Measurements from ENCODE around the gene PHOX2A.
"Not testable (repeated sequence)": the region's sequence is repeated elsewhere in the genome, so short reads cannot be mapped to it uniquely, and the experiment has no call there.

Gene PHOX2A

DNA sequence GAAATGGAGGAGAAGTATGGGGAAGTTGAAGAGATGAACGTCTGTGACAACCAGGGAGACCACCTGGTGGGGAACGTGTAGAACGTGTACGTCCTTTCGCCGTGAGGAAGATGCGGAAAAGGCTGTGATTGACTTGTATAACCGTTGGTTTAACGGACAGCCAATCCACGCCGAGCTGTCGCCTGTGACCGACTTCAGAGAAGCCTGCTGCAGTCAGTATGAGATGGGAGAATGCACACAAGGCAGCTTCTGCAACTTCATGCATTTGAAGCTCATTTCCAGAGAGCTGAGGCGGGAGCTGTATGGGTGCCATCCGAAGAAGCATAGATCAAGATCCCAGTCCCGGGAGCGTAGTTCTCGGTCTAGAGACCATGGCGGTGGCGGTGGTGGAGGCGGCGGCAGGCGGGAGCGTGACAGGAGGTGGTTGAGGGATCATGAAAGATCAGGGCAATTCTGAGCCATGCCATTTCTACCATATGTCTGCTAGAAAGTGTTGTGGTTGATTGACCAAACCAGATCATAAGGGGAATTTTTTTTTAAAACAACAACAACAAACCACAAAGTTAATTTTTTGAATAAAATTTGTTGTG, 36.8 kb upstream of the PHOX2A start:
- no peak for DNase-seq (ENCODE audit: low spot score)
- in situ Hi-C loops (cut with MboI; ENCODE audit: low pct_unique_long_range_greater_than_20kb, low sequenced_read_pairs, unreplicated experiment): no loop called here
- TF ChIP-seq, protein P1, sequence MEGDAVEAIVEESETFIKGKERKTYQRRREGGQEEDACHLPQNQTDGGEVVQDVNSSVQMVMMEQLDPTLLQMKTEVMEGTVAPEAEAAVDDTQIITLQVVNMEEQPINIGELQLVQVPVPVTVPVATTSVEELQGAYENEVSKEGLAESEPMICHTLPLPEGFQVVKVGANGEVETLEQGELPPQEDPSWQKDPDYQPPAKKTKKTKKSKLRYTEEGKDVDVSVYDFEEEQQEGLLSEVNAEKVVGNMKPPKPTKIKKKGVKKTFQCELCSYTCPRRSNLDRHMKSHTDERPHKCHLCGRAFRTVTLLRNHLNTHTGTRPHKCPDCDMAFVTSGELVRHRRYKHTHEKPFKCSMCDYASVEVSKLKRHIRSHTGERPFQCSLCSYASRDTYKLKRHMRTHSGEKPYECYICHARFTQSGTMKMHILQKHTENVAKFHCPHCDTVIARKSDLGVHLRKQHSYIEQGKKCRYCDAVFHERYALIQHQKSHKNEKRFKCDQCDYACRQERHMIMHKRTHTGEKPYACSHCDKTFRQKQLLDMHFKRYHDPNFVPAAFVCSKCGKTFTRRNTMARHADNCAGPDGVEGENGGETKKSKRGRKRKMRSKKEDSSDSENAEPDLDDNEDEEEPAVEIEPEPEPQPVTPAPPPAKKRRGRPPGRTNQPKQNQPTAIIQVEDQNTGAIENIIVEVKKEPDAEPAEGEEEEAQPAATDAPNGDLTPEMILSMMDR (IDR thresholded peaks at IDR 0.05; ENCODE audit: extremely low read depth, insufficient read depth, missing control alignments): no peak

GRCh38 chr11:72280037-72280436, 36.1 kb upstream of the PHOX2A start:
- in situ Hi-C loops (cut with MboI; ENCODE audit: low pct_unique_long_range_greater_than_20kb, low sequenced_read_pairs, unreplicated experiment): no loop called here
- no peak for DNase-seq (ENCODE audit: low spot score)
- TF ChIP-seq, protein P1 (IDR thresholded peaks at IDR 0.05; ENCODE audit: extremely low read depth, insufficient read depth, missing control alignments): no peak

DNA sequence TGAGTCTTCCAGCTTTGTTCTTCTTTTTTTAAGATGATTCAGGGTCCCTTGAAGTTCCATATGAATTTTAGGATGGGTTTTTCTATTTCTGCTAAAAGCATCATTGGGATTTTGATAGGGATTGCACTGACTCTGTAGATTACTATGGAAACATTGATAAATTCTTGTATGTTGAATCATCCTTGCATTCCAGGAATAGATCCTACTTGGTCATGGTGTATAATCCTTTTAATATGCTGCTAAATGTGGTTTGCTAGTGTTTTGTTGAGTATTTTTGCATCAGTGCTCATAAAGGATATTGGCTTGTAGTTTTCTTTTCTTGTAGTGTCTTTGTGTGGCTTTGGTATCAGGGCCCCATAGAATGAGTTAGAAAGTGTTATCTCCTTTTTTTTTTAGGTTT, 34.9 kb upstream of the PHOX2A start:
- no peak for DNase-seq (ENCODE audit: low spot score)
- in situ Hi-C loops (cut with MboI; ENCODE audit: low pct_unique_long_range_greater_than_20kb, low sequenced_read_pairs, unreplicated experiment): no loop called here
- TF ChIP-seq, protein P1 (IDR thresholded peaks at IDR 0.05; ENCODE audit: extremely low read depth, insufficient read depth, missing control alignments): no peak

DNA sequence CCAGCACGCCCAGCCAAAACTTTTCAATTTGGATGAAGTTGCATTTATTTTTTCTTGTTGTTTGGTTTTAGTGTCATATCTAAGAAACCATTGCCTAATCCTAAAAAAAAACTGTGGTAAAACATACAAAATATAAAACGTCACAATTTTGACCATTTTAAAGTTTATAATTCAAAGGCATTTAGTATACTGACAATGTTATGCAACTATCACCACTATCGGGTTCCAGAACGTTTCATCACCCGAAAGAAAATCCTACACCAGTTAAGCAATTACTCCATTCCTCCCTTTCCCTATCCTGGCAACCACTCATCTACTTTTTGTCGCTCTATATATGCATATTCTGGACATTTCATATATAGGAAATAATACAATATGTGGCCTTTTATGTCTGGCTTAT, 30.5 kb upstream of the PHOX2A start:
- in situ Hi-C loops (cut with MboI; ENCODE audit: low pct_unique_long_range_greater_than_20kb, low sequenced_read_pairs, unreplicated experiment): no loop called here
- TF ChIP-seq, protein P1 (IDR thresholded peaks at IDR 0.05; ENCODE audit: extremely low read depth, insufficient read depth, missing control alignments): no peak
- no peak for DNase-seq (ENCODE audit: low spot score)

GRCh38 chr11:72271980-72272379, 28.0 kb upstream of the PHOX2A start:
- in situ Hi-C loops (cut with MboI; ENCODE audit: low pct_unique_long_range_greater_than_20kb, low sequenced_read_pairs, unreplicated experiment): no loop called here
- no peak for DNase-seq (ENCODE audit: low spot score)
- TF ChIP-seq, protein P1 (IDR thresholded peaks at IDR 0.05; ENCODE audit: extremely low read depth, insufficient read depth, missing control alignments): no peak

- TF ChIP-seq, protein P1 (IDR thresholded peaks at IDR 0.05; ENCODE audit: extremely low read depth, insufficient read depth, missing control alignments): no peak
- in situ Hi-C loops (cut with MboI; ENCODE audit: low pct_unique_long_range_greater_than_20kb, low sequenced_read_pairs, unreplicated experiment): no loop called here
- DNase-seq (ENCODE audit: low spot score): no peak
Observed at GRCh38 chr11:72267956-72268617, 24.1 kb upstream of the PHOX2A start.

GRCh38 chr11:72266960-72267359, 23.0 kb upstream of the PHOX2A start:
- DNase-seq (ENCODE audit: low spot score); in situ Hi-C loops (cut with MboI; ENCODE audit: low pct_unique_long_range_greater_than_20kb, low sequenced_read_pairs, unreplicated experiment): not testable (repeated sequence)

Data from GM13977 (cell line).